ENCODE data around the gene LRP2BP.

The LRP2BP gene

DNA sequence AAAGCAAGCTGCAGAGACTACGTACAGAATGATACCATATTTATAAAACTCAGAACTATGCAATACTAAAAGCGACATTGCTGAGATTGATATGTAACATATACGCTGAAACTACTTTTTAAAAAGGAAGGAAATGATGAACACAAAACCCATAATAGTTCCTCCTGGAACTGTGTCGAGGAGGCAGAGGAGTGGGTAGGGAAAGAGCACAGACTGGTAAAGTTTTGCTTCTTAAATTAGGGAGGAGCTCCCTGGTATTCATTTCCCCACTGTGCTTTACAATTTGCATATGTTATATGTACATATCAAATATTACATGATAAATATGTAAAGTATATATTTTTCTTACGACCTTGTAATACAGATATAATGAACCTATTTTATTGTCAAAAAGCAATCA, 16.1 kb upstream of the LRP2BP start:
- H4K8ac ChIP-seq (ENCODE audit: low read length) = no peak overlapping the region
- peaks cover 3 to 77% of the 10 kb centered on the region in 2 experiments for H3K36me3 ChIP-seq (ENCODE audit: control insufficient read depth in 1 of 2, insufficient read depth in 2 of 2, low read depth in 1 of 2, low read length in 2 of 2)
- no peak overlapping the region for H4K91ac ChIP-seq (ENCODE audit: low read length)
- H3K27ac ChIP-seq (ENCODE audit: low read length, poor library complexity, severe bottlenecking) = no peak overlapping the region
- no peak overlapping the region for H3K23ac ChIP-seq (ENCODE audit: low read length in 2 of 2)
- H2BK120ac ChIP-seq (ENCODE audit: low read depth, low read length) = no peak overlapping the region
- no peak overlapping the region for H3K4ac ChIP-seq (ENCODE audit: low read depth in 1 of 2, low read length in 2 of 2)
- no peak overlapping the region for H3K4me2 ChIP-seq (ENCODE audit: low read length, poor library complexity, severe bottlenecking)
- H3K9ac ChIP-seq (ENCODE audit: low read length) = no peak overlapping the region
- 100% methylated on average over 1 of the region's 5 CpGs for WGBS
- H3K14ac ChIP-seq (ENCODE audit: low read length in 2 of 2) = no peak overlapping the region
- no peaks in the 10 kb centered on the region for H3K27me3 ChIP-seq (ENCODE audit: control insufficient read depth in 1 of 2, insufficient read depth in 1 of 2, low read length in 2 of 2)
- no peak overlapping the region for H2BK5ac ChIP-seq (ENCODE audit: low read depth, low read length, poor library complexity, severe bottlenecking)
- no peak overlapping the region for H2AFZ ChIP-seq (ENCODE audit: low read depth, low read length)
- H3K79me1 ChIP-seq (replicated peaks; ENCODE audit: low read length, poor library complexity, severe bottlenecking) = peaks cover 3% of the 10 kb centered on the region
- no peak overlapping the region for H2AK5ac ChIP-seq (ENCODE audit: low read length, severe bottlenecking)
- peaks cover 3% of the 10 kb centered on the region for H3K9me3 ChIP-seq (ENCODE audit: control insufficient read depth, low read length)
- no peak overlapping the region for H3K18ac ChIP-seq (ENCODE audit: low read depth in 1 of 2, low read length in 2 of 2)
- H3K4me1 ChIP-seq (ENCODE audit: control insufficient read depth, insufficient read depth, low read depth, low read length) = no peaks in the 10 kb centered on the region
- H2BK15ac ChIP-seq (ENCODE audit: low read depth, poor library complexity, severe bottlenecking) = no peak overlapping the region
- no peak for DNase-seq
- H2BK12ac ChIP-seq (ENCODE audit: low read length in 2 of 2) = no peak overlapping the region
- no peak overlapping the region for H3K4me3 ChIP-seq (ENCODE audit: insufficient read depth in 1 of 2, low read depth in 1 of 2, low read length in 2 of 2)

GRCh38 chr4:185408432-185408831, 12.7 kb upstream of the LRP2BP start:
- 96% methylated on average over 1 of the region's 2 CpGs for WGBS

GRCh38 chr4:185405296-185405999, 9.7 kb upstream of the LRP2BP start:
- H3K27me3 ChIP-seq (ENCODE audit: control insufficient read depth in 1 of 2, insufficient read depth in 1 of 2, low read length in 2 of 2) = no peaks in the 10 kb centered on the region
- H2BK5ac ChIP-seq (ENCODE audit: low read depth, low read length, poor library complexity, severe bottlenecking) = no peak overlapping the region
- no peak overlapping the region for H2AK5ac ChIP-seq (ENCODE audit: low read length, severe bottlenecking)
- H4K91ac ChIP-seq (ENCODE audit: low read length) = no peak overlapping the region
- H2BK15ac ChIP-seq (ENCODE audit: low read depth, poor library complexity, severe bottlenecking) = no peak overlapping the region
- no peaks in the 10 kb centered on the region for H3K79me1 ChIP-seq (replicated peaks; ENCODE audit: low read length, poor library complexity, severe bottlenecking)
- no peak overlapping the region for H2BK12ac ChIP-seq (ENCODE audit: low read length in 2 of 2)
- H2AFZ ChIP-seq (ENCODE audit: low read depth, low read length) = no peak overlapping the region
- H3K9ac ChIP-seq (ENCODE audit: low read length) = no peak overlapping the region
- H3K36me3 ChIP-seq (ENCODE audit: control insufficient read depth in 1 of 2, insufficient read depth in 2 of 2, low read depth in 1 of 2, low read length in 2 of 2) = peaks cover 14 to 83% of the 10 kb centered on the region in 2 experiments
- no peak overlapping the region for H3K27ac ChIP-seq (ENCODE audit: low read length, poor library complexity, severe bottlenecking)
- H3K23ac ChIP-seq (ENCODE audit: low read length in 2 of 2) = no peak overlapping the region
- H3K4ac ChIP-seq (ENCODE audit: low read depth in 1 of 2, low read length in 2 of 2) = no peak overlapping the region
- no peak overlapping the region for H3K14ac ChIP-seq (ENCODE audit: low read length in 2 of 2)
- no peak for DNase-seq
- no peak overlapping the region for H2BK120ac ChIP-seq (ENCODE audit: low read depth, low read length)
- no peaks in the 10 kb centered on the region for H3K4me1 ChIP-seq (ENCODE audit: control insufficient read depth, insufficient read depth, low read depth, low read length)
- 100% methylated on average over 4 of the region's 6 CpGs for WGBS
- H3K4me3 ChIP-seq (ENCODE audit: insufficient read depth in 1 of 2, low read depth in 1 of 2, low read length in 2 of 2) = no peak overlapping the region
- no peak overlapping the region for H3K4me2 ChIP-seq (ENCODE audit: low read length, poor library complexity, severe bottlenecking)
- no peak overlapping the region for H3K18ac ChIP-seq (ENCODE audit: low read depth in 1 of 2, low read length in 2 of 2)
- no peak overlapping the region for H4K8ac ChIP-seq (ENCODE audit: low read length)
- peaks cover 3% of the 10 kb centered on the region for H3K9me3 ChIP-seq (ENCODE audit: control insufficient read depth, low read length)

More at GRCh38 chr4:185408432-185408831, 12.7 kb upstream of the LRP2BP start:
- Histone ChIP-seq H3K14ac (ENCODE audit: low read length in 2 of 2) (no peak overlapping the region), H3K4ac (ENCODE audit: low read depth in 1 of 2, low read length in 2 of 2) (no peak overlapping the region), H3K18ac (ENCODE audit: low read depth in 1 of 2, low read length in 2 of 2) (no peak overlapping the region), H3K9ac (ENCODE audit: low read length) (no peak overlapping the region), H2BK15ac (ENCODE audit: low read depth, poor library complexity, severe bottlenecking) (no peak overlapping the region), H2BK12ac (ENCODE audit: low read length in 2 of 2) (no peak overlapping the region), H2BK5ac (ENCODE audit: low read depth, low read length, poor library complexity, severe bottlenecking) (no peak overlapping the region), H3K36me3 (ENCODE audit: control insufficient read depth in 1 of 2, insufficient read depth in 2 of 2, low read depth in 1 of 2, low read length in 2 of 2) (peaks cover 11 to 75% of the 10 kb centered on the region in 2 experiments), H3K9me3 (ENCODE audit: control insufficient read depth, low read length) (peaks cover 3% of the 10 kb centered on the region), H2BK120ac (ENCODE audit: low read depth, low read length) (no peak overlapping the region), H3K4me2 (ENCODE audit: low read length, poor library complexity, severe bottlenecking) (no peak overlapping the region), H4K91ac (ENCODE audit: low read length) (no peak overlapping the region), H2AFZ (ENCODE audit: low read depth, low read length) (no peak overlapping the region), H3K4me1 (ENCODE audit: control insufficient read depth, insufficient read depth, low read depth, low read length) (no peaks in the 10 kb centered on the region), H3K27me3 (ENCODE audit: control insufficient read depth in 1 of 2, insufficient read depth in 1 of 2, low read length in 2 of 2) (no peaks in the 10 kb centered on the region), H3K79me1 (replicated peaks; ENCODE audit: low read length, poor library complexity, severe bottlenecking) (no peaks in the 10 kb centered on the region), H4K8ac (ENCODE audit: low read length) (no peak overlapping the region), H2AK5ac (ENCODE audit: low read length, severe bottlenecking) (no peak overlapping the region), H3K27ac (ENCODE audit: low read length, poor library complexity, severe bottlenecking) (no peak overlapping the region), H3K4me3 (ENCODE audit: insufficient read depth in 1 of 2, low read depth in 1 of 2, low read length in 2 of 2) (no peak overlapping the region), H3K23ac (ENCODE audit: low read length in 2 of 2) (no peak overlapping the region)
- DNase-seq = no peak

- H2BK12ac ChIP-seq (ENCODE audit: low read length in 2 of 2) = no peak overlapping the region
- no peak overlapping the region for H3K4me2 ChIP-seq (ENCODE audit: low read length, poor library complexity, severe bottlenecking)
- no peak overlapping the region for H3K18ac ChIP-seq (ENCODE audit: low read depth in 1 of 2, low read length in 2 of 2)
- H4K8ac ChIP-seq (ENCODE audit: low read length) = no peak overlapping the region
- peaks cover 11 to 88% of the 10 kb centered on the region in 2 experiments for H3K36me3 ChIP-seq (ENCODE audit: control insufficient read depth in 1 of 2, insufficient read depth in 2 of 2, low read depth in 1 of 2, low read length in 2 of 2)
- H2AFZ ChIP-seq (ENCODE audit: low read depth, low read length) = no peak overlapping the region
- H3K9me3 ChIP-seq (ENCODE audit: control insufficient read depth, low read length) = no peaks in the 10 kb centered on the region
- 100% methylated on average over 4 of the region's 4 CpGs for WGBS
- H3K27me3 ChIP-seq (ENCODE audit: control insufficient read depth in 1 of 2, insufficient read depth in 1 of 2, low read length in 2 of 2) = no peaks in the 10 kb centered on the region
- H3K79me1 ChIP-seq (replicated peaks; ENCODE audit: low read length, poor library complexity, severe bottlenecking) = no peaks in the 10 kb centered on the region
- H4K91ac ChIP-seq (ENCODE audit: low read length) = no peak overlapping the region
- no peak overlapping the region for H2AK5ac ChIP-seq (ENCODE audit: low read length, severe bottlenecking)
- DNase-seq = no peak
- H3K14ac ChIP-seq (ENCODE audit: low read length in 2 of 2) = no peak overlapping the region
- H3K9ac ChIP-seq (ENCODE audit: low read length) = no peak overlapping the region
- H2BK120ac ChIP-seq (ENCODE audit: low read depth, low read length) = no peak overlapping the region
- no peak overlapping the region for H3K4ac ChIP-seq (ENCODE audit: low read depth in 1 of 2, low read length in 2 of 2)
- no peak overlapping the region for H2BK5ac ChIP-seq (ENCODE audit: low read depth, low read length, poor library complexity, severe bottlenecking)
- H3K27ac ChIP-seq (ENCODE audit: low read length, poor library complexity, severe bottlenecking) = no peak overlapping the region
- no peak overlapping the region for H3K4me3 ChIP-seq (ENCODE audit: insufficient read depth in 1 of 2, low read depth in 1 of 2, low read length in 2 of 2)
- no peak overlapping the region for H2BK15ac ChIP-seq (ENCODE audit: low read depth, poor library complexity, severe bottlenecking)
- no peaks in the 10 kb centered on the region for H3K4me1 ChIP-seq (ENCODE audit: control insufficient read depth, insufficient read depth, low read depth, low read length)
- H3K23ac ChIP-seq (ENCODE audit: low read length in 2 of 2) = no peak overlapping the region
Measured at GRCh38 chr4:185404031-185404430, 8.3 kb upstream of the LRP2BP start.

Data from mesenchymal stem cell (in vitro differentiated cells and primary cell).